H9 (cell line): ENCODE results near the gene PLPPR2. TPM values are rescaled to one million over a fixed set of nuclear protein-coding genes. Genes with fewer than 3 reads are reported as not detected.
A peak's percentile ranks its signal among the peaks of the same experiment; 100 is the strongest.
"Not testable (repeated sequence)": the region's sequence is repeated elsewhere in the genome, so short reads cannot be mapped to it uniquely, and the experiment has no call there.

ENCODE experiments used
- DNase-seq: peaks from one replicate; pipeline ENCODE4 v3.0.0-alpha.2; 2017
- H2AFZ ChIP-seq: one replicate; pipeline ENCODE4 v1.6.1; 2013; ENCODE audit warnings: mild to moderate bottlenecking, low read length, control low read depth, moderate library complexity
- H2AK5ac ChIP-seq: 2 replicates; pipeline ENCODE4 v1.6.1; 2013; ENCODE audit warnings: low read length, control low read depth, mixed read lengths; ENCODE audit not compliant: insufficient read length
- H2BK120ac ChIP-seq: one replicate; pipeline ENCODE4 v1.6.1; 2013; ENCODE audit warnings: low read depth, mild to moderate bottlenecking, low read length, control low read depth, inconsistent platforms; ENCODE audit not compliant: poor library complexity, severe bottlenecking
- H2BK12ac ChIP-seq: 2 replicates; pipeline ENCODE4 v1.6.1; 2013; ENCODE audit warnings: low read length, control low read depth, mixed read lengths, low read depth; ENCODE audit not compliant: insufficient read length
- H2BK15ac ChIP-seq: 2 replicates; pipeline ENCODE4 v1.6.1; 2013; ENCODE audit warnings: low read depth, low read length, control low read depth
- H2BK20ac ChIP-seq: one replicate; pipeline ENCODE4 v1.6.1; 2013; ENCODE audit warnings: low read depth, mild to moderate bottlenecking, low read length, control low read depth, inconsistent platforms; ENCODE audit not compliant: poor library complexity, severe bottlenecking
- H2BK5ac ChIP-seq: 2 replicates; pipeline ENCODE4 v1.6.1; 2013; ENCODE audit warnings: low read length, control low read depth, mixed read lengths; ENCODE audit not compliant: insufficient read length
- H3K14ac ChIP-seq: 2 replicates; pipeline ENCODE4 v1.6.1; 2013; ENCODE audit warnings: low read length, control low read depth; ENCODE audit not compliant: insufficient read depth
- H3K18ac ChIP-seq: 2 replicates; pipeline ENCODE4 v1.6.1; 2013; ENCODE audit warnings: low read depth, mild to moderate bottlenecking, mixed read lengths, low read length, control low read depth; ENCODE audit not compliant: insufficient read length
- H3K23ac ChIP-seq: 2 replicates; pipeline ENCODE4 v1.6.1; 2013; ENCODE audit warnings: low read length, control low read depth, mixed read lengths, low read depth; ENCODE audit not compliant: insufficient read length
- H3K23me2 ChIP-seq: 2 replicates; pipeline ENCODE4 v1.6.1; 2013; ENCODE audit warnings: low read depth, mild to moderate bottlenecking, mixed read lengths, low read length, control low read depth; ENCODE audit not compliant: insufficient read length, poor library complexity, severe bottlenecking
- H3K27ac ChIP-seq: 2 replicates; pipeline ENCODE4 v1.5.1; 2013; ENCODE audit warnings: low read length, control low read depth, mixed read lengths, low read depth; ENCODE audit not compliant: insufficient read length
- H3K27me3 ChIP-seq: 2 replicates; pipeline ENCODE4 v1.6.1; 2013; ENCODE audit warnings: low read length, control low read depth, inconsistent platforms; ENCODE audit not compliant: insufficient read depth
- H3K4ac ChIP-seq: 2 replicates; pipeline ENCODE4 v1.6.1; 2013; ENCODE audit warnings: low read depth, mild to moderate bottlenecking, control low read depth, inconsistent platforms, low read length, moderate library complexity
- H3K4me1 ChIP-seq: 2 replicates; pipeline ENCODE4 v1.6.1; 2013; ENCODE audit warnings: low read length, control low read depth, inconsistent platforms; ENCODE audit not compliant: insufficient read depth
- H3K4me2 ChIP-seq: 2 replicates; pipeline ENCODE4 v1.6.1; 2013; ENCODE audit warnings: low read length, control low read depth, mixed read lengths; ENCODE audit not compliant: insufficient read length, insufficient read depth
- H3K56ac ChIP-seq: 2 replicates; pipeline ENCODE4 v1.6.1; 2013; ENCODE audit warnings: low read depth, mild to moderate bottlenecking, mixed read lengths, low read length, control low read depth; ENCODE audit not compliant: insufficient read length
- H3K79me1 ChIP-seq: 2 replicates; pipeline ENCODE4 v1.6.1; 2013; ENCODE audit warnings: low read depth, mild to moderate bottlenecking, moderate library complexity, low read length, control low read depth, inconsistent platforms; ENCODE audit not compliant: insufficient read depth, poor library complexity, severe bottlenecking
- H3K79me2 ChIP-seq: 2 replicates; pipeline ENCODE4 v1.6.1; 2013; ENCODE audit warnings: low read length, control low read depth, inconsistent platforms; ENCODE audit not compliant: insufficient read depth
- H3K9ac ChIP-seq: 2 replicates; pipeline ENCODE4 v1.6.1; 2013; ENCODE audit warnings: low read length, control low read depth, mixed read lengths; ENCODE audit not compliant: insufficient read length; ENCODE audit errors: extremely low read depth
- H3K9me3 ChIP-seq: one replicate; pipeline ENCODE4 v1.6.1; 2013; ENCODE audit warnings: low read depth, low read length, inconsistent platforms; ENCODE audit not compliant: control insufficient read depth
- H3T11ph ChIP-seq: one replicate; pipeline ENCODE4 v1.6.1; 2013; ENCODE audit warnings: mild to moderate bottlenecking, low read length, control low read depth, inconsistent platforms
- H4K20me1 ChIP-seq: one replicate; pipeline ENCODE4 v1.6.1; 2013; ENCODE audit not compliant: control insufficient read depth, insufficient read length, insufficient read depth
- H4K5ac ChIP-seq: 2 replicates; pipeline ENCODE4 v1.6.1; 2013; ENCODE audit warnings: low read depth, mild to moderate bottlenecking, mixed read lengths, low read length, control low read depth; ENCODE audit not compliant: insufficient read length
- H4K8ac ChIP-seq: replicated peaks from 2 replicates; pipeline ENCODE4 v1.6.1; 2013; ENCODE audit warnings: low read length, control low read depth, mixed read lengths, low read depth; ENCODE audit not compliant: insufficient read length
- H4K91ac ChIP-seq: 2 replicates; pipeline ENCODE4 v1.6.1; 2013; ENCODE audit warnings: low read depth, mild to moderate bottlenecking, moderate library complexity, mixed read lengths, low read length, control low read depth; ENCODE audit not compliant: insufficient read length
- H3K27ac Mint-ChIP-seq, 3 experiments: 2 replicates in 2 of 3; 3 replicates in 1 of 3; pipeline ENCODE4 v1.8.0; 2020 to 2021; ENCODE audit warnings: mixed read lengths in 3 of 3, mild to moderate bottlenecking in 1 of 3, moderate library complexity in 1 of 3
- H3K27me3 Mint-ChIP-seq: 2 replicates; pipeline ENCODE4 v1.8.0; 2021; ENCODE audit warnings: low read depth, mild to moderate bottlenecking, moderate library complexity, mixed read lengths
- H3K36me3 Mint-ChIP-seq, 3 experiments: 2 replicates in 2 of 3; 3 replicates in 1 of 3; pipeline ENCODE4 v1.8.0; 2020 to 2021; ENCODE audit warnings: low read depth in 3 of 3, mixed read lengths in 3 of 3; ENCODE audit not compliant: insufficient read depth in 1 of 3
- H3K4me1 Mint-ChIP-seq, 2 experiments: 2 replicates each; pipeline ENCODE4 v1.8.0; 2020; ENCODE audit warnings: mixed read lengths in 2 of 2
- H3K4me3 Mint-ChIP-seq, 2 experiments: 2 replicates in 1 of 2; 3 replicates in 1 of 2; pipeline ENCODE4 v1.8.0; 2020 to 2021; ENCODE audit warnings: mild to moderate bottlenecking in 2 of 2, mixed read lengths in 2 of 2, moderate library complexity in 1 of 2
- H3K9me3 Mint-ChIP-seq, 2 experiments: 2 replicates in 1 of 2; 3 replicates in 1 of 2; pipeline ENCODE4 v1.8.0; 2020; ENCODE audit warnings: mild to moderate bottlenecking in 2 of 2, mixed read lengths in 2 of 2, moderate library complexity in 1 of 2
- WGBS: extraction: QIAGEN DNeasy Blood & Tissue Kit; methylation state at CpG from one replicate; pipeline ENCODE4 v1.1.7; 2013; ENCODE audit warnings: missing lambda C conversion rate, low lambda C conversion rate, mixed read lengths; ENCODE audit not compliant: insufficient read length; ENCODE audit errors: extremely low coverage; 5-methylcytosine and 5-hydroxymethylcytosine counted together
- total RNA-seq: library from RNA; stranded (reverse); gene quantifications from 2 replicates; pipeline ENCODE4 v1.2.1, GENCODE V29; 2021
- TF ChIP-seq, protein P1 (sequence below): fragments of 200-600 bp; sonication (generic); conservative IDR thresholded peaks from 3 replicates; pipeline ENCODE4 v1.8.0; 2021; ENCODE audit warnings: antibody characterized with exemption, mild to moderate bottlenecking

Gene PLPPR2
- total RNA-seq, 1 experiment from 2014 or later, result 8.0 TPM

DNA sequence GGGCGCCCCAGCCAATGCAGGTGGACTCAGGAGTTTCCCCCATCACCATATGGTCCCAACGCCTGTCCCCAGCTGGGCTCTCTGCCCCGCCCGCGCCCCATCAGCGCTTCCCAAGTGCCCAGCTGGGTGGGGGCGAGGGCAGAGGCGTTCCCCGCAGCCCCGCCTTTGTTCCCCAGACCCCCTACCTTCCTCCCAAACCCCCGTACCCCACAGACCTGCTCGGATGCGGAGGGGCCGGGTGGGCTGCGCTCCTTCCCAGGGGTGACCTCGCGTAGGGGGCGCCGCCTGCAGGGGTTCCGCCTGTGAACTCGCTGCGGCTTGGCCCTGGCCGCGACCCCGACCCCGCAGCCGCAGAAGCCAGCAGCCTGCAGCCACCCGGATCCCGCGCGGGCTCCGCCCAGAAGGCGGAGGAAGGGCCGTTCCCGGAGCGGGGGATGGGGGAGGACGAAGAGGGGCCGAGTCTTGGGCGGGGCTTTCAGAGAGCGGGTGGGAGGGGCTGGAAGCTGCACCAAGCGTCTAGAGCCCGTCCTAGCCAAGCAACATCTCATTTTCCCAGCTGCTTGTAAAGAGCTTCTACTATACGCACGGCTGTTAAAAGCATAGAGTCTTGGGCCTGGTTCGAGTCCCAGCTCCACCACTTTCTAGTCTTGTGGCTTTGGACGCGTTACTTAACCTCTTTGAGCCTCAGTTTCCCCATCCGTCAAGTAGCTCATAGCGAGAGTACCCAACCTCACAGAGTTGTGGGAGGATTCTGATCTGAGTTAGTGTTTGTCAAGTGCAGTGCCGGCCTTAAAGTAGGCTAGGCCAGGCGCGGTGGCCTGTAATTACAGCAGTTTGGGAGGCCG lies 15.8 kb upstream of the PLPPR2 start, which contains the start of gene RAB3D:
Gene RAB3D (minus strand): TSS at position 404 of the 845 bp plus-strand sequence. CDS start 2,258 bp downstream, outside the sequence.
- Histone ChIP-seq H4K5ac (no peak within 1 kb of the TSS), H4K91ac (no peak within 1 kb of the TSS), H3K9me3 (no peaks in the 10 kb centered on the region), H2BK15ac (no peak within 1 kb of the TSS), H2AK5ac (no peak within 1 kb of the TSS), H3K9ac (no peak within 1 kb of the TSS), H3K4ac (no peak within 1 kb of the TSS), H3K27ac (no peak within 1 kb of the TSS), H3K79me2 (no peaks in the 10 kb centered on the region), H3K27me3 (no peaks in the 10 kb centered on the region), H3K18ac (peak within 1 kb of the TSS; percentile 72), H2AFZ (peak within 1 kb of the TSS; percentile 57), H3K14ac (peak within 1 kb of the TSS; percentile 11; the same call in 1 of the 2 replicates), H2BK12ac (no peak within 1 kb of the TSS), H3K23ac (no peak within 1 kb of the TSS), H3K56ac (no peak within 1 kb of the TSS), H2BK20ac (no peak within 1 kb of the TSS), H2BK5ac (no peak within 1 kb of the TSS), H3T11ph (no peak within 1 kb of the TSS), H3K23me2 (peaks cover 8% of the 10 kb centered on the region), H3K4me1 (no peaks in the 10 kb centered on the region), H3K4me2 (peak within 1 kb of the TSS; percentile 45), H3K79me1 (no peaks in the 10 kb centered on the region), H4K8ac (no peak within 1 kb of the TSS), H4K20me1 (no peaks in the 10 kb centered on the region), H2BK120ac (no peak within 1 kb of the TSS)
- peak; percentile 96 for DNase-seq
- peaks cover 8% of the 10 kb centered on the region in 2 experiments for H3K4me1 Mint-ChIP-seq
- no peaks in the 10 kb centered on the region; a peak in 1 of 5 replicates for H3K9me3 Mint-ChIP-seq
- peaks cover 3% of the 10 kb centered on the region; the same call in 1 of the 2 replicates for H3K27me3 Mint-ChIP-seq
- no CpG with 5 or more reads among the region's 53 CpGs for WGBS
- H3K27ac Mint-ChIP-seq, result peak within 1 kb of the TSS in 2 of 3 experiments; percentile 20 to 65; a peak in 1 of 7 replicates
- H3K36me3 Mint-ChIP-seq, result peaks cover 11 to 37% (median 31%) of the 10 kb centered on the region in 3 experiments
- TF ChIP-seq, protein P1, sequence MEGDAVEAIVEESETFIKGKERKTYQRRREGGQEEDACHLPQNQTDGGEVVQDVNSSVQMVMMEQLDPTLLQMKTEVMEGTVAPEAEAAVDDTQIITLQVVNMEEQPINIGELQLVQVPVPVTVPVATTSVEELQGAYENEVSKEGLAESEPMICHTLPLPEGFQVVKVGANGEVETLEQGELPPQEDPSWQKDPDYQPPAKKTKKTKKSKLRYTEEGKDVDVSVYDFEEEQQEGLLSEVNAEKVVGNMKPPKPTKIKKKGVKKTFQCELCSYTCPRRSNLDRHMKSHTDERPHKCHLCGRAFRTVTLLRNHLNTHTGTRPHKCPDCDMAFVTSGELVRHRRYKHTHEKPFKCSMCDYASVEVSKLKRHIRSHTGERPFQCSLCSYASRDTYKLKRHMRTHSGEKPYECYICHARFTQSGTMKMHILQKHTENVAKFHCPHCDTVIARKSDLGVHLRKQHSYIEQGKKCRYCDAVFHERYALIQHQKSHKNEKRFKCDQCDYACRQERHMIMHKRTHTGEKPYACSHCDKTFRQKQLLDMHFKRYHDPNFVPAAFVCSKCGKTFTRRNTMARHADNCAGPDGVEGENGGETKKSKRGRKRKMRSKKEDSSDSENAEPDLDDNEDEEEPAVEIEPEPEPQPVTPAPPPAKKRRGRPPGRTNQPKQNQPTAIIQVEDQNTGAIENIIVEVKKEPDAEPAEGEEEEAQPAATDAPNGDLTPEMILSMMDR, result no peak
- peak within 1 kb of the TSS; percentile 74 to 89 for H3K4me3 Mint-ChIP-seq

DNA sequence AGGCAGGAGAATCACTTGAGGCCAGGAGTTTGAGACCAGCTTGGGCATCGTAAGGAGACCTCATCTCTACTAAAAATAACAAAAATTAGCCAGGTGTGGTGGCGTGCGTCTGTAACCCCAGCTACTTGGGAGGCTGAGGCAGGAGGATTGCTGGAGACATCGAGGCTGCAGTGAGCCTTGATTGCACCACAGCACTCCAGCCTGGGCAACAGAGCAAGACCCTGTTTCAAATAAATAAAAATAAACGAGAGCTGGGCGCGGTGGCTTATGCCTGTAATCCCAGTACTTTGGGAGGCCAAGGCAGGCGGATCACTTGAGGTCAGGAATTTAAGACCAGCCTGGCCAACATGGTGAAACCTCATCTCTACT lies 15.1 kb upstream of the PLPPR2 start:
- not testable (repeated sequence) for H3K27ac Mint-ChIP-seq, H3K9me3 Mint-ChIP-seq, H3K27me3 ChIP-seq, H2BK15ac ChIP-seq, H4K8ac ChIP-seq, H2AFZ ChIP-seq, H3K9me3 ChIP-seq, H3K4me1 Mint-ChIP-seq, H4K20me1 ChIP-seq, DNase-seq, H3T11ph ChIP-seq, H2BK20ac ChIP-seq, H3K27me3 Mint-ChIP-seq, H2BK12ac ChIP-seq, H2BK5ac ChIP-seq, H3K27ac ChIP-seq, H2BK120ac ChIP-seq, H3K79me1 ChIP-seq, H3K4me2 ChIP-seq, H3K56ac ChIP-seq, H2AK5ac ChIP-seq, H4K5ac ChIP-seq, H3K23me2 ChIP-seq, H3K9ac ChIP-seq, H3K18ac ChIP-seq, H3K79me2 ChIP-seq, H3K4ac ChIP-seq, H3K4me1 ChIP-seq, H3K23ac ChIP-seq, H4K91ac ChIP-seq, H3K14ac ChIP-seq
- Mint-ChIP-seq H3K36me3 (peaks cover 9 to 32% (median 25%) of the 10 kb centered on the region in 3 experiments), H3K4me3 (peak overlapping the region; percentile 74 to 89; a peak in 4 of 5 replicates)
- no CpG with 5 or more reads among the region's 8 CpGs for WGBS
